Measurements from ENCODE around the gene LMAN1L. TPM values are rescaled to one million over a fixed set of nuclear protein-coding genes. Genes with fewer than 3 reads are reported as not detected.

LMAN1L gene
- total RNA-seq, 1 experiment from 2014 or later, result not detected

DNA sequence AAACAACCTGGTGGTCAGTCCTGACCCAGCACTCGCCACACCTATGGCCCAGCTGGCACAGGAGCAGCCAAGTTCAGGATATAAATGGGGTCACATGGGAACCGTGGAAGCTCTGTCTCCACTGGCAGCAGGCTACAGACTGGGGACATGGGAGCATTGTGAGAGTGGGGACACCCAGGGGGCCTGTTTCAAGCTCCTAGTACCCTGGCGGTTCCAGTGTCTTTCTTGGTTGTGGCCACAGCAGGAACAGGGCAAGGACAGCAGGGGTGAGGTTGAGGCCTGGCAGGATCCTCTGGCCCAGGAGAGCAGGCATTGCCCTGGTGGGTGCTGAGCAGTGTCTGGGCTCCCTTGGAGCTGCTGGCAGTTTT is 28.8 kb upstream of the LMAN1L start:
- Histone ChIP-seq H4K5ac (ENCODE audit: insufficient read length, low read depth, low read length) (no peak overlapping the region), H3K4me1 (ENCODE audit: insufficient read depth, low read length) (peaks cover 7% of the 10 kb centered on the region; the same call in 1 of the 2 replicates), H3K79me1 (ENCODE audit: insufficient read depth, low read depth, low read length, poor library complexity, severe bottlenecking) (no peaks in the 10 kb centered on the region), H2BK5ac (ENCODE audit: insufficient read length, low read length) (no peak overlapping the region), H2AK5ac (ENCODE audit: insufficient read length, low read length) (no peak overlapping the region), H3K14ac (ENCODE audit: insufficient read depth, low read length) (no peak overlapping the region), H3K56ac (ENCODE audit: insufficient read length, low read depth, low read length) (no peak overlapping the region), H3K23ac (ENCODE audit: insufficient read length, low read depth, low read length) (no peak overlapping the region), H2AFZ (ENCODE audit: low read length) (no peak overlapping the region), H2BK12ac (ENCODE audit: insufficient read length, low read depth, low read length) (no peak overlapping the region), H2BK120ac (ENCODE audit: low read depth, low read length, poor library complexity, severe bottlenecking) (no peak overlapping the region), H4K8ac (replicated peaks; ENCODE audit: insufficient read length, low read depth, low read length) (no peak overlapping the region), H2BK20ac (ENCODE audit: low read depth, low read length, poor library complexity, severe bottlenecking) (no peak overlapping the region), H3K27me3 (ENCODE audit: insufficient read depth, low read length) (peaks cover 4% of the 10 kb centered on the region; the same call in 1 of the 2 replicates), H3K23me2 (ENCODE audit: insufficient read length, low read depth, low read length, poor library complexity, severe bottlenecking) (peaks cover 11% of the 10 kb centered on the region), H2BK15ac (ENCODE audit: low read depth, low read length) (no peak overlapping the region), H3K27ac (ENCODE audit: insufficient read length, low read depth, low read length) (no peak overlapping the region), H3K9ac (ENCODE audit: extremely low read depth, insufficient read length, low read length) (no peak overlapping the region), H3T11ph (ENCODE audit: low read length) (no peak overlapping the region), H3K4ac (ENCODE audit: low read depth, low read length) (no peak overlapping the region), H3K4me2 (ENCODE audit: insufficient read depth, insufficient read length, low read length) (peak overlapping the region; percentile 3), H3K18ac (ENCODE audit: insufficient read length, low read depth, low read length) (no peak overlapping the region), H3K9me3 (ENCODE audit: control insufficient read depth, low read depth, low read length) (no peaks in the 10 kb centered on the region), H3K79me2 (ENCODE audit: insufficient read depth, low read length) (no peaks in the 10 kb centered on the region), H4K20me1 (ENCODE audit: control insufficient read depth, insufficient read depth, insufficient read length) (no peaks in the 10 kb centered on the region), H4K91ac (ENCODE audit: insufficient read length, low read depth, low read length) (no peak overlapping the region)
- peaks cover 0 to 5% (median 4%) of the 10 kb centered on the region in 3 experiments; a peak in 3 of 7 replicates for H3K36me3 Mint-ChIP-seq (ENCODE audit: insufficient read depth in 1 of 3, low read depth in 3 of 3)
- H3K9me3 Mint-ChIP-seq, result no peaks in the 10 kb centered on the region; a peak in 1 of 5 replicates
- WGBS (ENCODE audit: extremely low coverage, insufficient read length, low lambda C conversion rate), result no CpG with 5 or more reads among the region's 3 CpGs
- peak overlapping the region; percentile 81 to 87 for H3K4me3 Mint-ChIP-seq
- no peak for DNase-seq
- H3K27ac Mint-ChIP-seq, result no peak overlapping the region
- H3K4me1 Mint-ChIP-seq, result peaks cover 37 to 49% of the 10 kb centered on the region in 2 experiments
- no peak for TF ChIP-seq CTCF (conservative IDR thresholded peaks at IDR 0.05)
- H3K27me3 Mint-ChIP-seq (ENCODE audit: low read depth), result peaks cover 25% of the 10 kb centered on the region

Measured in H9 (cell line).